Measurements from ENCODE around the gene PDE1C. TPM values are rescaled to one million over a fixed set of nuclear protein-coding genes. Genes with fewer than 3 reads are reported as not detected.

The PDE1C gene
- total and polyA plus RNA-seq, 9 donors = 3.8 to 8.7 (median 4.5) TPM

- no peak overlapping the region for H3K4me3 ChIP-seq (ENCODE audit: low read length)
- no CpG with 5 or more reads among the region's 4 CpGs for WGBS (ENCODE audit: insufficient coverage)
- H3K9me3 ChIP-seq (replicated peaks; ENCODE audit: control insufficient read depth, low read depth, low read length) = peaks cover 12% of the 10 kb centered on the region
- no peaks in the 10 kb centered on the region for H3K4me1 ChIP-seq (ENCODE audit: control insufficient read depth, insufficient read depth, low read length)
- no peaks in the 10 kb centered on the region for H3K36me3 ChIP-seq (ENCODE audit: control insufficient read depth, insufficient read depth, low read length)
- no peak overlapping the region for H3K27ac ChIP-seq (ENCODE audit: low read length)
- no peaks in the 10 kb centered on the region for H3K27me3 ChIP-seq (ENCODE audit: control insufficient read depth, insufficient read depth, low read length)
- no peak for DNase-seq
Measured at GRCh38 chr7:32001948-32002347, 68.3 kb downstream of the PDE1C start.

GRCh38 chr7:31997423-31997822 is 72.8 kb downstream of the PDE1C start:
- no peak overlapping the region for H3K4me3 ChIP-seq (ENCODE audit: low read length)
- WGBS (ENCODE audit: insufficient coverage) = no CpG with 5 or more reads among the region's 2 CpGs
- peaks cover 12% of the 10 kb centered on the region for H3K9me3 ChIP-seq (replicated peaks; ENCODE audit: control insufficient read depth, low read depth, low read length)
- H3K36me3 ChIP-seq (ENCODE audit: control insufficient read depth, insufficient read depth, low read length) = no peaks in the 10 kb centered on the region
- no peak overlapping the region for H3K27ac ChIP-seq (ENCODE audit: low read length)
- no peaks in the 10 kb centered on the region for H3K27me3 ChIP-seq (ENCODE audit: control insufficient read depth, insufficient read depth, low read length)
- H3K4me1 ChIP-seq (ENCODE audit: control insufficient read depth, insufficient read depth, low read length) = no peaks in the 10 kb centered on the region
- no peak for DNase-seq

DNA sequence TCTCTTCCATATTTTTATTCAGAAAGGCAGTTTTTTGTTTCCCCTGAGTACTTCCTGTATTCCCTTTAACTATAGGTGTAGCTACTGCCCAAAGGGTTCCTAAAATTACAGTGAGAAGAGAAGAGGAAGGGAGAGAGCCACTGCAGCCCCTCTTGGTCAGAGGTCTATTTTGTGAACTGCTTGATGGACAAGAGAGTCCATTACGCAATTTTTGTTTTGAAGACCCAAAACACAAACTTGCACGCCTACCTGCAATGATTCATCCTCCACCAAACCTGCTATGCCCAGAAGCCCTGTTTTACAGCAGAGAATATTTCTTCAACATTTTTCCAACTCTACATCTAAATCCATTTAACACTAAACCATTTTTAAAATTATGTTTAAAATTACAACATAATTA is 75.1 kb downstream of the PDE1C start:
- H3K4me1 ChIP-seq (ENCODE audit: control insufficient read depth, insufficient read depth, low read length) = no peaks in the 10 kb centered on the region
- DNase-seq = no peak
- no peak overlapping the region for H3K27ac ChIP-seq (ENCODE audit: low read length)
- WGBS (ENCODE audit: insufficient coverage) = 100% methylated on average over 2 of the region's 2 CpGs
- no peaks in the 10 kb centered on the region for H3K36me3 ChIP-seq (ENCODE audit: control insufficient read depth, insufficient read depth, low read length)
- H3K4me3 ChIP-seq (ENCODE audit: low read length) = no peak overlapping the region
- no peaks in the 10 kb centered on the region for H3K27me3 ChIP-seq (ENCODE audit: control insufficient read depth, insufficient read depth, low read length)
- H3K9me3 ChIP-seq (replicated peaks; ENCODE audit: control insufficient read depth, low read depth, low read length) = no peaks in the 10 kb centered on the region

GRCh38 chr7:31991846-31992245 is 78.4 kb downstream of the PDE1C start:
- no peak for DNase-seq
- H3K27ac ChIP-seq (ENCODE audit: low read length) = no peak overlapping the region
- H3K27me3 ChIP-seq (ENCODE audit: control insufficient read depth, insufficient read depth, low read length) = no peaks in the 10 kb centered on the region
- no peaks in the 10 kb centered on the region for H3K9me3 ChIP-seq (replicated peaks; ENCODE audit: control insufficient read depth, low read depth, low read length)
- no peaks in the 10 kb centered on the region for H3K36me3 ChIP-seq (ENCODE audit: control insufficient read depth, insufficient read depth, low read length)
- 75% methylated on average over 3 of the region's 3 CpGs for WGBS (ENCODE audit: insufficient coverage)
- H3K4me3 ChIP-seq (ENCODE audit: low read length) = no peak overlapping the region
- no peaks in the 10 kb centered on the region for H3K4me1 ChIP-seq (ENCODE audit: control insufficient read depth, insufficient read depth, low read length)

- Histone ChIP-seq H3K27ac (ENCODE audit: low read length) (no peak overlapping the region), H3K4me1 (ENCODE audit: control insufficient read depth, insufficient read depth, low read length) (no peaks in the 10 kb centered on the region), H3K27me3 (ENCODE audit: control insufficient read depth, insufficient read depth, low read length) (no peaks in the 10 kb centered on the region), H3K36me3 (ENCODE audit: control insufficient read depth, insufficient read depth, low read length) (no peaks in the 10 kb centered on the region), H3K4me3 (ENCODE audit: low read length) (no peak overlapping the region), H3K9me3 (replicated peaks; ENCODE audit: control insufficient read depth, low read depth, low read length) (no peaks in the 10 kb centered on the region)
- WGBS (ENCODE audit: insufficient coverage) = no CpG with 5 or more reads among the region's 3 CpGs
- DNase-seq = no peak
Measured at GRCh38 chr7:31991406-31991805, 78.8 kb downstream of the PDE1C start.

GRCh38 chr7:31986878-31987518 is 83.2 kb downstream of the PDE1C start:
- Histone ChIP-seq H3K27ac (ENCODE audit: low read length) (no peak overlapping the region), H3K4me3 (ENCODE audit: low read length) (no peak overlapping the region), H3K36me3 (ENCODE audit: control insufficient read depth, insufficient read depth, low read length) (no peaks in the 10 kb centered on the region), H3K4me1 (ENCODE audit: control insufficient read depth, insufficient read depth, low read length) (no peaks in the 10 kb centered on the region), H3K9me3 (replicated peaks; ENCODE audit: control insufficient read depth, low read depth, low read length) (no peaks in the 10 kb centered on the region), H3K27me3 (ENCODE audit: control insufficient read depth, insufficient read depth, low read length) (no peaks in the 10 kb centered on the region)
- WGBS (ENCODE audit: insufficient coverage) = no CpG with 5 or more reads among the region's 5 CpGs
- no peak for DNase-seq

DNA sequence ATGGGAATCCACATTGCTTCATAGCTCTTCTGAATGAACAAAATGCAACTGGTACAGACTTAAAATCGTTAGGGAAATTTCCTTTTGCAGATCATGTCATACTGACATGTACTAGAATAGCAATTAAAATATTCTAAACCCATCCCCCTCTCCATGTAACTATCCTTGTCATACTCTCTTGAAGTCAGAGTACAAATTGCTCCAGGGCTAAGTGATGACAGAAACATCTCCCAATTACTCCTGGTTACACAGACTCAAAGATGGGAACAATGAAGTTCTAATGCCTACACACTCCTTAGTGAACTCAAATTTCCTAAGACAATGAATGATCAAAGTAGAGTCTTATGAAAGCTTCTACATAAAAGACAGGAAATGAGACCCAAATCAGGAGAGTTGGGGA is 87.2 kb downstream of the PDE1C start:
- H3K36me3 ChIP-seq (ENCODE audit: control insufficient read depth, insufficient read depth, low read length) = no peaks in the 10 kb centered on the region
- no peak overlapping the region for H3K27ac ChIP-seq (ENCODE audit: low read length)
- H3K4me1 ChIP-seq (ENCODE audit: control insufficient read depth, insufficient read depth, low read length) = no peaks in the 10 kb centered on the region
- no peak overlapping the region for H3K4me3 ChIP-seq (ENCODE audit: low read length)
- H3K27me3 ChIP-seq (ENCODE audit: control insufficient read depth, insufficient read depth, low read length) = no peaks in the 10 kb centered on the region
- DNase-seq = no peak
- H3K9me3 ChIP-seq (replicated peaks; ENCODE audit: control insufficient read depth, low read depth, low read length) = no peaks in the 10 kb centered on the region
- no CpG with 5 or more reads among the region's 1 CpG for WGBS (ENCODE audit: insufficient coverage)

DNA sequence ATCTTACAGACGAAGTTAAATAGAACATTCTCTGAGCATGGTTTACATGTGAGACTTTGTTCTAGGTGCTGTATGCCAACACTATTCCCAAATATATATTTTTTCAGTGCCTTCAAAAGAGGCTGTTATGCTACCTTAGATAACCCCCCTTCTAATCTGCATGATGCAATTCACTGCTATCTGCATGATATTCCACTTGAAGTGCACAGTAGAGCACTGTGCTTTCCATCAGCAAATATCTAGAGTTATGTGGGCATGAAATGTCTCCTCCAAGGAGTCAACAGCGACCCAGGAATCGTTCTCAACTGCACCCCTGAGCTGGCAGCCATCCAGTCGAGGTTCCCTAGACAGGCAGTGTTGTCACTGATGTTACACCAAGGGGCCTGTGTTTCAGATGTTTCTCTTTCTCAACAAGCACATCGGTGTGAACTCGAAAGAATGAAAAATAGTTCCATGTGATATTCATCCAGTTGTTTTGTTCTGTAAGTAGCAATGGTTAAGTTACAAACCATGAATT is 88.3 kb downstream of the PDE1C start:
- Histone ChIP-seq H3K27ac (ENCODE audit: low read length) (no peak overlapping the region), H3K9me3 (replicated peaks; ENCODE audit: control insufficient read depth, low read depth, low read length) (no peaks in the 10 kb centered on the region), H3K36me3 (ENCODE audit: control insufficient read depth, insufficient read depth, low read length) (no peaks in the 10 kb centered on the region), H3K4me3 (ENCODE audit: low read length) (no peak overlapping the region), H3K4me1 (ENCODE audit: control insufficient read depth, insufficient read depth, low read length) (no peaks in the 10 kb centered on the region), H3K27me3 (ENCODE audit: control insufficient read depth, insufficient read depth, low read length) (no peaks in the 10 kb centered on the region)
- 72% methylated on average over 3 of the region's 6 CpGs for WGBS (ENCODE audit: insufficient coverage)
- no peak for DNase-seq

GRCh38 chr7:31979690-31980330 is 90.4 kb downstream of the PDE1C start:
- DNase-seq = no peak
- WGBS (ENCODE audit: insufficient coverage) = no CpG with 5 or more reads among the region's 1 CpG
- no peak overlapping the region for H3K4me3 ChIP-seq (ENCODE audit: low read length)
- no peaks in the 10 kb centered on the region for H3K36me3 ChIP-seq (ENCODE audit: control insufficient read depth, insufficient read depth, low read length)
- H3K4me1 ChIP-seq (ENCODE audit: control insufficient read depth, insufficient read depth, low read length) = no peaks in the 10 kb centered on the region
- no peak overlapping the region for H3K27ac ChIP-seq (ENCODE audit: low read length)
- no peaks in the 10 kb centered on the region for H3K9me3 ChIP-seq (replicated peaks; ENCODE audit: control insufficient read depth, low read depth, low read length)
- H3K27me3 ChIP-seq (ENCODE audit: control insufficient read depth, insufficient read depth, low read length) = no peaks in the 10 kb centered on the region

GRCh38 chr7:31975546-31975945 is 94.7 kb downstream of the PDE1C start:
- no peaks in the 10 kb centered on the region for H3K36me3 ChIP-seq (ENCODE audit: control insufficient read depth, insufficient read depth, low read length)
- no peaks in the 10 kb centered on the region for H3K27me3 ChIP-seq (ENCODE audit: control insufficient read depth, insufficient read depth, low read length)
- H3K27ac ChIP-seq (ENCODE audit: low read length) = no peak overlapping the region
- DNase-seq = no peak
- H3K4me3 ChIP-seq (ENCODE audit: low read length) = no peak overlapping the region
- no peaks in the 10 kb centered on the region for H3K4me1 ChIP-seq (ENCODE audit: control insufficient read depth, insufficient read depth, low read length)
- WGBS (ENCODE audit: insufficient coverage) = no CpG with 5 or more reads among the region's 5 CpGs
- H3K9me3 ChIP-seq (replicated peaks; ENCODE audit: control insufficient read depth, low read depth, low read length) = no peaks in the 10 kb centered on the region

Data from muscle of leg (tissue), 11 donors.